ENCODE measurements around the gene OR52E8.

OR52E8 gene

DNA sequence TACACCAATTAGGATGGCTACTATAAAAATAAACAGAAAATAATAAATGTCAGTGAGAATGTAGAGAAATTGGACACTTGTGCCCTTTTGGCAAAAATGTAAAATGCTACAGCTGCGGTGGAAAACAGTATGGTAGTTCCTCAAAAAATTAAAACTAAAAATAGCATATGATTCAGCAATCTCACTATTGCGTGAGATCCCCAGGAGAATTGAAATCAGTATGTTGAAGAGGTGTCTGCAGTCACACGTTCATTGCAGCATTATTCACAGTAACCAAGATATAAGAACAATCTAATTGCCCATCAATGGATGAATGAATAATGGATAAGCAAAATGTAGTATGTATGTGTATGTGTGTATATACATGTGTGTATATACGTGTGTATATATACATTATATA is 42.0 kb downstream of the OR52E8 start:
- no peaks in the 10 kb centered on the region for H3K36me3 Mint-ChIP-seq (ENCODE audit: low read depth)
- TF ChIP-seq, protein P1, sequence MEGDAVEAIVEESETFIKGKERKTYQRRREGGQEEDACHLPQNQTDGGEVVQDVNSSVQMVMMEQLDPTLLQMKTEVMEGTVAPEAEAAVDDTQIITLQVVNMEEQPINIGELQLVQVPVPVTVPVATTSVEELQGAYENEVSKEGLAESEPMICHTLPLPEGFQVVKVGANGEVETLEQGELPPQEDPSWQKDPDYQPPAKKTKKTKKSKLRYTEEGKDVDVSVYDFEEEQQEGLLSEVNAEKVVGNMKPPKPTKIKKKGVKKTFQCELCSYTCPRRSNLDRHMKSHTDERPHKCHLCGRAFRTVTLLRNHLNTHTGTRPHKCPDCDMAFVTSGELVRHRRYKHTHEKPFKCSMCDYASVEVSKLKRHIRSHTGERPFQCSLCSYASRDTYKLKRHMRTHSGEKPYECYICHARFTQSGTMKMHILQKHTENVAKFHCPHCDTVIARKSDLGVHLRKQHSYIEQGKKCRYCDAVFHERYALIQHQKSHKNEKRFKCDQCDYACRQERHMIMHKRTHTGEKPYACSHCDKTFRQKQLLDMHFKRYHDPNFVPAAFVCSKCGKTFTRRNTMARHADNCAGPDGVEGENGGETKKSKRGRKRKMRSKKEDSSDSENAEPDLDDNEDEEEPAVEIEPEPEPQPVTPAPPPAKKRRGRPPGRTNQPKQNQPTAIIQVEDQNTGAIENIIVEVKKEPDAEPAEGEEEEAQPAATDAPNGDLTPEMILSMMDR (IDR thresholded peaks at IDR 0.05; ENCODE audit: unreplicated experiment in 3 of 3), result no peak
- peaks cover 3% of the 10 kb centered on the region for H3K27me3 Mint-ChIP-seq (ENCODE audit: low read depth)
- no peak overlapping the region for H3K4me3 Mint-ChIP-seq
- H3K9me3 Mint-ChIP-seq, result no peaks in the 10 kb centered on the region
- no peaks in the 10 kb centered on the region for H3K4me1 Mint-ChIP-seq
- no peak overlapping the region for H3K27ac Mint-ChIP-seq

DNA sequence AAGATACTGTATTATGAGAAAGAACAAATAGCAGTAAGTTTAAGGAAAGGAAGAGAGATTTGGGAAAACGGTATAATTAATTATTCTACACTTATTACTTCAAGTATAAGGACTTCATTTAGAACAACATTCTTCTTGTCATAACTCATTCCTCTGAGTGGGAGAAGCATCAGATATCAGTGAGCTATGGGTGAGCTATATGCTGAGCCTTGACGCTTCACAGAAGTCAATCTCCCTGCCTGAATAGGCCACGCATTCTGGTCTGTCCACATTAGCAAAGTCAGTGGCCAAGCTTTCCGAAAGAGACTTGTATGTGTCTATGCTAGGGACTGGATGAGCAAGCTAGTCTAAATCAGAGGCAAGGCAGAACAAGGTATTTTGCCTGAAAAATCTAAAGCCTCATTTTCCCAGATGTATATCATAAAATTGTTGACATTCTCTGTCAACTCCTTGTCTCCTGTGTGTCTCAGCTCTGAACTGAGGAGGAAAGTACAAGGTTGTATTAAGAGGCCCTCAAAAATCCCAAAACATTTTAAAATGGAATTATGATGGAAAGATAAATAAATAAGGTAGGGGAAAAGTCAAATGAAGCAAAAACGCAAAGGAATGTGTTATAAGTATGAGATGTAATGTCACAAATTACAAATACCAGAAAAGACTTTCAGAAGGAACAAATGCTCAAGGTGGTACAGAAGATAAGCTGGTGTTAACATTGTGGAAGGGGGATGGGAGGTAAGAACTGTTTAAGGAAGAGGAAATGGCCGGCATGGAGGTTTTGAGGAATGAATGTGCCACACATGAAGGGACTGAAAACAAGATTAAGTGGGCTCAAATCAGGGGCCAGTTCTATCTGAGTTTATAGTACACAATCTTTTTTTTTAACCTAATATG is 47.3 kb downstream of the OR52E8 start:
- Mint-ChIP-seq H3K36me3 (ENCODE audit: low read depth) (no peaks in the 10 kb centered on the region), H3K27me3 (ENCODE audit: low read depth) (peaks cover 16% of the 10 kb centered on the region), H3K9me3 (no peaks in the 10 kb centered on the region), H3K27ac (no peak overlapping the region), H3K4me3 (no peak overlapping the region), H3K4me1 (peaks cover 5% of the 10 kb centered on the region)
- TF ChIP-seq, protein P1 (IDR thresholded peaks at IDR 0.05; ENCODE audit: unreplicated experiment in 3 of 3), result no peak

DNA sequence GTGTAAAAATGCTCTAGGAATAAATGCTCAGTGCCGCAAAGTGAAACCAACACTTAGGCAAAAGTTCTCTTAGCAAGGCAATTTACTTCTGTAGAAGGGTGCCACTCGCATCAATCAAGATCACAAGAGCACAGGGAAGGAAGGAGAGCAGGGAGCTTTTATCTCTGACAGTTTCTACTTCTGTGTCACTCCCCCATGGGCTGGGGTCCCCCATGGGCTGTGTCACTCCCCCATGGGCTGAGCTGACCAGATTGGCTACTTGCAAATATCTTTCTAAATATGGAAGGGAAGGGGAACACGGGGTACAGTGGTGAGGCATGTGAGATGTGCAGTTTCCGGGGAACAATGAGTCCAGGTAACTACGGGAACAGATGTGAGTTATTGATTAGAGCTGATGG is 48.4 kb downstream of the OR52E8 start:
- Mint-ChIP-seq H3K36me3 (ENCODE audit: low read depth) (no peaks in the 10 kb centered on the region), H3K27me3 (ENCODE audit: low read depth) (peaks cover 16% of the 10 kb centered on the region), H3K27ac (no peak overlapping the region), H3K4me3 (peak overlapping the region; percentile 82 to 87 (median 84)), H3K4me1 (peaks cover 5% of the 10 kb centered on the region), H3K9me3 (no peaks in the 10 kb centered on the region)
- TF ChIP-seq, protein P1 (IDR thresholded peaks at IDR 0.05; ENCODE audit: unreplicated experiment in 3 of 3), result no peak

DNA sequence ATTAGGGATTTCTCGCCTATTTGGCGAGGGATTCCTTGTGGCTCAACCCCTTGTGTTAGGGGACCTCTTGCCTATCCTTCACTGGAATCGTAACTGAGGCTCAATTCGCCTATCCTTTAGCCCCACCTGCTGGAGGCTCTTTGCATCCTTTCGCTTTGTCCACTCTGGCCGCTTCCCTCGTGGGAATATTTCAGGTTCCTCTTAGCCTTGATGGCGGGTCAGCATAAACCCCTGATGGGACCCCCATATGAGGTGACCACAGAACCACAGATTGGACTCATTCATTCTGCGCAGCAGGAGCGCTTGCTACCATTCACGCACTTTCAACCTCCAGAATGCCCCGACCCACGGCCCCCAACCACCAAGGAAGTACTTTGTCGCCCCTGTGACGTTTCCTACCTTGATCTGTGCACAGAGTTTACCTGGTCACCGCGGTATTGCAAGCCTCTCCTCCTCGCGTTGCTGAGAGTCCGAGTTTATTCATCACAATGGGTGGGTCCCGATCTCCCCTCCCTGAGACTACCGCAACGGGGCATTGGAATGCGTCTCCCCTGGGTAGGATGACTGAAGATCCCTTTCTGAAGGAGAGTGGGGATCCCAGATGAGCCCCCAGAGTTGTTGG is 48.9 kb downstream of the OR52E8 start, which contains the start of gene OR52N2:
Gene OR52N2, plus strand, starts transcription at position 425 of the 622 bp plus-strand sequence. CDS start 11,412 bp downstream, outside the sequence.
- no peak within 1 kb of the TSS for H3K27ac Mint-ChIP-seq
- H3K36me3 Mint-ChIP-seq (ENCODE audit: low read depth), result no peaks in the 10 kb centered on the region
- peak within 1 kb of the TSS; percentile 82 to 87 (median 84) for H3K4me3 Mint-ChIP-seq
- H3K27me3 Mint-ChIP-seq (ENCODE audit: low read depth), result peaks cover 16% of the 10 kb centered on the region
- TF ChIP-seq, protein P1 (IDR thresholded peaks at IDR 0.05; ENCODE audit: unreplicated experiment in 3 of 3), result peak; percentile 79 to 88 (median 85)
- H3K4me1 Mint-ChIP-seq, result peaks cover 5% of the 10 kb centered on the region
- H3K9me3 Mint-ChIP-seq, result no peaks in the 10 kb centered on the region

DNA sequence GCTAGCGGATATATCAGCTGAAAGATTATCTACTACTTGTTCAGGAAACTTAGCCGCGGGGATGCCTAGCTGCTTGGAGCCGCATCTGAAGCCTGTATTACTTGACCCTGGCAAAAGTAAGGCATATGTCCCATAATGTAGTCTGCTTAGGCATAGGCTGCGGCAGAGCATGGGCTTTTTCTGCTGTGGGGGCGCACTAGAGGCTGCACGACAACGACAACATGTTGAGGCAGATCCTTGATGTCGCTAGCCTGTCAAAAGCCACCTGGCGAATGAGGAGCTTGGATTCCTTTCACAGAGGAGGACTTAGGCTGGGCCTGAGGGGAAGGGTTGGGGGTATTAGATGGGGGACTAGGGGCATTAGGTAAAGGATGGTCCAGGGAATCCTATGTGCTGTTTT is 49.9 kb downstream of the OR52E8 start:
- Mint-ChIP-seq H3K27ac (no peak overlapping the region), H3K4me3 (peak overlapping the region in 1 of 3 experiments; percentile 9), H3K9me3 (no peaks in the 10 kb centered on the region), H3K36me3 (ENCODE audit: low read depth) (no peaks in the 10 kb centered on the region), H3K4me1 (peaks cover 5% of the 10 kb centered on the region), H3K27me3 (ENCODE audit: low read depth) (peaks cover 18% of the 10 kb centered on the region)
- TF ChIP-seq, protein P1 (IDR thresholded peaks at IDR 0.05; ENCODE audit: unreplicated experiment in 3 of 3), result no peak

Measured in nephron (organoid).